Spleen (tissue), 7 donors: Measurements from ENCODE around the gene CDIP1.

ENCODE experiments used
- CTCF ChIP-seq, 11 experiments: fragments of 200-600 bp in 7 of 11; fragments of 450-650 bp in 4 of 11; sonication (generic) in 4 of 11; IDR thresholded peaks in 8 of 11; conservative IDR thresholded peaks in 3 of 11; 1 replicate in 7 of 11; 2 replicates in 4 of 11; pipeline versions ENCODE4 v1.4.0 to v1.8.0; 2016 to 2021; ENCODE audit warnings: antibody characterized with exemption in 11 of 11, inconsistent platforms in 4 of 11, mild to moderate bottlenecking in 1 of 11
- POLR2A ChIP-seq, 3 donors: fragments of 450-650 bp; IDR thresholded peaks; one replicate each; pipeline ENCODE4 v1.5.1; 2017; ENCODE audit warnings: antibody characterized with exemption in 3 of 3, mild to moderate bottlenecking in 1 of 3
- donor health status: DM: no; HTN: no; CAD: no; lungs with moderate emphysema.
- donor health status: DM: no; HTN: no; CAD: no.
- donor health status: DM: no; HTN: no; CAD: no.

DNA sequence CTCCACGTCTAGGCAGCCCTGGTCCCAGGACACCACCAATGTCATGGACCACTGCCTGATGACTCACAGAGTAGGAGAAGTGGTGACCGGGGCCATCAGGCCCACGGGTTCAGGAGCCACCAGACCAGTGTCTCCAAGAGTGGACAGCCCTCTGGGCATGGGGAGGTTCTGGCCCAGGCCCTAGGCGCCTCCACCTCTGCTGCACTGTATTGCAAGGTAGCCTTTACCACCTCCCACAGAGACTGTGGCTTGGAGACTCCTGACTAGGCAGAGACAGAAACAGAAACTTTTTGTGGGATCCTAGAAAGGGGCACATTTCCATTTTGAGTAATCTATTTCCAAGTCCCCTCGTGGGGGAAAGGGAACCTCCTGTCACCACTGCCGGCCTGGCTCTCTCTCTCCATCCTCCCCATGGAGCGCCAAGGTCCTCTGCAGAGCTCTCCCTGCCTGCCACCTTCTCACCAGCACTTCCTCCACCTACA, 2.9 kb downstream of the CDIP1 start:
- TF ChIP-seq CTCF (IDR thresholded peaks at IDR 0.05 in 8 of 11, conservative IDR thresholded peaks at IDR 0.05 in 3 of 11): no peak
- TF ChIP-seq POLR2A (IDR thresholded peaks at IDR 0.05): no peak
